Sigmoid colon (tissue), 4 donors: ENCODE data around the gene TFAP2B.

Experiments used
- CTCF ChIP-seq, 4 experiments: fragments of 450-650 bp in 3 of 4; fragments of 200-600 bp in 1 of 4; IDR thresholded peaks; one replicate each; pipeline ENCODE4 v1.5.1; 2016 to 2019; ENCODE audit warnings: antibody characterized with exemption in 4 of 4, mild to moderate bottlenecking in 3 of 4, moderate library complexity in 2 of 4
- POLR2A ChIP-seq, 2 donors: fragments of 450-650 bp; IDR thresholded peaks; one replicate each; pipeline ENCODE4 v1.6.1; 2016; ENCODE audit warnings: antibody characterized with exemption in 2 of 2, mild to moderate bottlenecking in 2 of 2, moderate library complexity in 2 of 2
- POLR2AphosphoS5 ChIP-seq, 4 donors: sonication (generic); formaldehyde crosslinking; IDR thresholded peaks; one replicate each; pipeline ENCODE4 v1.6.1; 2017; ENCODE audit warnings: antibody characterized with exemption in 4 of 4

DNA sequence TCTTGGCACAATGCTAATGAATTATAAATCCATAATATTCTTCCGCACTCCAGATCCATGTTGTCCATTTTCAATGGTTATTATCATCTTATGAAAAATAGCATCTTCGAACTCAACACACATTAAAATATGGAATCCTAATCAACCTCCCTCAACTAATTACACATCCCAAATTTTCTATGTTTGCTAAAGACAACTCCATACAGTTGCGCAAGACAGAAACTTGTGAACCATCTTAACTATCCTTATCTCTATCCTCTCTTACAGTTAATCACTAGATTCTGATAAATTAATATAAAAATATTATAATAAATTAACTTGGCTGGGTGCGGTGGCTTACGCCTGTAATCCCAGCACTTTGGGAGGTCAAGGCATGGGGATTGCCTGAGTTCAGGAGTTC, 38.3 kb upstream of the TFAP2B start:
- TF ChIP-seq CTCF (IDR thresholded peaks at IDR 0.05) (no peak), POLR2A (IDR thresholded peaks at IDR 0.05) (no peak), POLR2AphosphoS5 (IDR thresholded peaks at IDR 0.05) (no peak)
